RWPE2 (cell line): ENCODE results near the gene SV2C.
A peak's percentile ranks its signal among the peaks of the same experiment; 100 is the strongest.

Source experiments
- ATAC-seq: fragments of 200-7000 bp; cut with Tn5 transposase; 3 replicates; pipeline ENCODE4 v1.9.1; 2021; ENCODE audit warnings: low read depth
- DNase-seq: peaks from one replicate; pipeline ENCODE4 v3.0.0-alpha.2; 2020; ENCODE audit warnings: low spot score
- H3K27ac ChIP-seq: fragments of 450-650 bp; 2 replicates; pipeline ENCODE4 v1.5.1; 2017; ENCODE audit warnings: mild to moderate bottlenecking; ENCODE audit not compliant: poor library complexity, severe bottlenecking
- H3K27me3 ChIP-seq: fragments of 250-450 bp; sonication (Bioruptor Pico); 2 replicates; pipeline ENCODE4 v1.5.1; 2021; ENCODE audit warnings: mild to moderate bottlenecking, moderate library complexity; ENCODE audit not compliant: insufficient read depth, poor library complexity, severe bottlenecking
- H3K36me3 ChIP-seq: fragments of 250-450 bp; sonication (Bioruptor Pico); 2 replicates; pipeline ENCODE4 v1.5.1; 2020; ENCODE audit warnings: low read depth, mild to moderate bottlenecking, moderate library complexity
- H3K4me1 ChIP-seq: fragments of 250-450 bp; sonication (Bioruptor Pico); 2 replicates; pipeline ENCODE4 v1.5.1; 2021; ENCODE audit warnings: mild to moderate bottlenecking, moderate library complexity; ENCODE audit not compliant: insufficient read depth, poor library complexity, severe bottlenecking
- H3K4me3 ChIP-seq: fragments of 250-450 bp; sonication (Bioruptor Pico); 2 replicates; pipeline ENCODE4 v1.5.1; 2021; ENCODE audit warnings: mild to moderate bottlenecking, moderate library complexity; ENCODE audit not compliant: severe bottlenecking
- H3K9me3 ChIP-seq: fragments of 250-450 bp; sonication (Bioruptor Pico); 2 replicates; pipeline ENCODE4 v1.5.1; 2021; ENCODE audit warnings: mild to moderate bottlenecking, moderate library complexity; ENCODE audit not compliant: severe bottlenecking
- TF ChIP-seq, protein P1 (sequence below): fragments of 450-650 bp; IDR thresholded peaks from one replicate; pipeline ENCODE4 v1.5.1; 2017; ENCODE audit warnings: mild to moderate bottlenecking, moderate library complexity; ENCODE audit not compliant: poor library complexity, severe bottlenecking

The SV2C gene

GRCh38 chr5:76402251-76402885 lies 319.2 kb downstream of the SV2C start:
- DNase-seq (no peak), ATAC-seq (0 out of 3 replicates have a peak, but pooled peaks have one; percentile 2)
- Histone ChIP-seq H3K36me3 (no peaks in the 10 kb centered on the region), H3K4me1 (no peaks in the 10 kb centered on the region), H3K27ac (no peak overlapping the region), H3K27me3 (peaks cover 29% of the 10 kb centered on the region), H3K9me3 (no peaks in the 10 kb centered on the region), H3K4me3 (peak overlapping the region; percentile 46)
- TF ChIP-seq, protein P1, sequence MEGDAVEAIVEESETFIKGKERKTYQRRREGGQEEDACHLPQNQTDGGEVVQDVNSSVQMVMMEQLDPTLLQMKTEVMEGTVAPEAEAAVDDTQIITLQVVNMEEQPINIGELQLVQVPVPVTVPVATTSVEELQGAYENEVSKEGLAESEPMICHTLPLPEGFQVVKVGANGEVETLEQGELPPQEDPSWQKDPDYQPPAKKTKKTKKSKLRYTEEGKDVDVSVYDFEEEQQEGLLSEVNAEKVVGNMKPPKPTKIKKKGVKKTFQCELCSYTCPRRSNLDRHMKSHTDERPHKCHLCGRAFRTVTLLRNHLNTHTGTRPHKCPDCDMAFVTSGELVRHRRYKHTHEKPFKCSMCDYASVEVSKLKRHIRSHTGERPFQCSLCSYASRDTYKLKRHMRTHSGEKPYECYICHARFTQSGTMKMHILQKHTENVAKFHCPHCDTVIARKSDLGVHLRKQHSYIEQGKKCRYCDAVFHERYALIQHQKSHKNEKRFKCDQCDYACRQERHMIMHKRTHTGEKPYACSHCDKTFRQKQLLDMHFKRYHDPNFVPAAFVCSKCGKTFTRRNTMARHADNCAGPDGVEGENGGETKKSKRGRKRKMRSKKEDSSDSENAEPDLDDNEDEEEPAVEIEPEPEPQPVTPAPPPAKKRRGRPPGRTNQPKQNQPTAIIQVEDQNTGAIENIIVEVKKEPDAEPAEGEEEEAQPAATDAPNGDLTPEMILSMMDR, result no peak

DNA sequence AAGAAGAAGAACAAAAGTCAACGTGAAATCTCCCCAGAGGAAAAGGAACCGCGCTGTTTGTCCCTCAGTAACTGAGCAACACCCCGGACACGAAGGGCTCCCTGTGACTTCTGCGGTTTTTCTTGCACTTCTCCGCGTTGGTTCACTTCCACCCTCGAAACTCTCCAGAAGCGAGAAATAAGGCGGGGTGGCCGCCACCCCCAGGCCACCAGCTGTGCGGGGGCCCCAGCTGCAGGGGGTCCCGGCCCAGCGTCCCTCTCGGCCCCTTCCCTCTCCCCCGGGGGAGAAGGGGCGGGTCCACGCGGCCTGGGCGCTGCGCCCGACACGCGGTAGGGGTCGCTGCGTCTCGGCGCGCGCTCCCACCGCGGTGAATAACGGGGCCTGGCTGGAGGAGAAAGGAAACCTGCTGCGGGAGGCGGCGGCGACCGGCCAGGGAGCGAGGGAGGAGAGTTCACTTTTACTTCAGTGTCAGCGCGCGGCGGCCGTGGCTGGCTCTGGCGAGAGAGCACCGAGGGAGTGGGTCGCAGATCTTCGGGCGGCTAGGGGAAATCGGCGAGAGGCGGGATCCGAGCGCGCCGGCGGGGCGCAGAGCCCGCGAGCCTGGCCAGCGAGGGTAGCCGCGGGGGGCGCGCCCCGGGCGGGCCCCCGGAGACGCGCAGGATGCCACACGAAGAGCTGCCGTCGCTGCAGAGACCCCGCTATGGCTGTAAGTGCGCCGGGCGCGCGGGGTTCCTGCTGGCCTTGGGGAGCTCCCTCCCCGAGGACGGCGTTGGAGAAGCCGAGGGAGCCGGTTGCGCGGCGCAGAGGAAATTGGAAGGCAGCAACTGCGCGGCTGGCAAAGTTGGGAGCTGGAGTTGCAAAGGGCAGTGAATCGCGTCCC lies 319.9 kb downstream of the SV2C start, which contains the start of gene IQGAP2:
Gene IQGAP2, plus strand, starts transcription at position 400 of the 880 bp plus-strand sequence. Its CDS starts 261 bp downstream, at position 661.
- DNase-seq (no peak), ATAC-seq (peak; percentile 74)
- Histone ChIP-seq H3K36me3 (no peaks in the 10 kb centered on the region), H3K27me3 (peaks cover 29% of the 10 kb centered on the region), H3K9me3 (no peaks in the 10 kb centered on the region), H3K4me3 (peak within 1 kb of the TSS; percentile 46), H3K4me1 (no peaks in the 10 kb centered on the region), H3K27ac (no peak within 1 kb of the TSS)
- TF ChIP-seq, protein P1, result peak; percentile 93
